Uterus (tissue), 2 donors: Measurements from ENCODE around the gene TMC2.

ENCODE experiments used
- POLR2A ChIP-seq, 2 donors: fragments of 450-650 bp; IDR thresholded peaks; one replicate each; pipeline ENCODE4 v1.6.1; 2016; ENCODE audit warnings: antibody characterized with exemption in 2 of 2, mild to moderate bottlenecking in 1 of 2, moderate library complexity in 1 of 2
- TF ChIP-seq, protein P1 (sequence below), 4 experiments: fragments of 200-600 bp in 2 of 4; fragments of 450-650 bp in 2 of 4; sonication (generic) in 2 of 4; IDR thresholded peaks; one replicate each; pipeline ENCODE4 v1.5.1; 2016 to 2019; ENCODE audit warnings: antibody characterized with exemption in 4 of 4, mild to moderate bottlenecking in 2 of 4, moderate library complexity in 1 of 4

DNA sequence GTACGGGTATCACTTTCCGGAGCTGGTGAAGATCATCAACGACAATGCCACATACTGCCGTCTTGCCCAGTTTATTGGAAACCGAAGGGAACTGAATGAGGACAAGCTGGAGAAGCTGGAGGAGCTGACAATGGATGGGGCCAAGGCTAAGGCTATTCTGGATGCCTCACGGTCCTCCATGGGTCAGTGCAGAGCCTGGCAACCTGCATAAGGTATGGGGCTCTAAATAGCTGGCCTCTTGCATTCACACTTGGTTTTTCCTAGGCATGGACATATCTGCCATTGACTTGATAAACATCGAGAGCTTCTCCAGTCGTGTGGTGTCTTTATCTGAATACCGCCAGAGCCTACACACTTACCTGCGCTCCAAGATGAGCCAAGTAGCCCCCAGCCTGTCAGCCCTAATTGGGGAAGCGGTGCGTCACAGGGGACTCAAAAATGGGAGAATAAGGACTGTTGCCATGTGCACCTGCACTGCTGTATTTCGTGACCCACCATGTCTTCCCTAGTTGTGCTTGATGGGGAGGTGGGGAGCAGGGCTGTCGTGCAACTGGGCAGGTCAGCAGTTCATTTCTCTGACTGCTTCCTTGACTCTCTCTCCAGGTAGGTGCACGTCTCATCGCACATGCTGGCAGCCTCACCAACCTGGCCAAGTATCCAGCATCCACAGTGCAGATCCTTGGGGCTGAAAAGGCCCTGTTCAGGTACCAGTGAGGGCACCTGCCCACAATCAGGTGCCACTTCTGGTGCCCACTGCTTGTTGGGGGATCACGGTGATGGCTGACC lies 119.2 kb downstream of the TMC2 start:
- TF ChIP-seq, protein P1, sequence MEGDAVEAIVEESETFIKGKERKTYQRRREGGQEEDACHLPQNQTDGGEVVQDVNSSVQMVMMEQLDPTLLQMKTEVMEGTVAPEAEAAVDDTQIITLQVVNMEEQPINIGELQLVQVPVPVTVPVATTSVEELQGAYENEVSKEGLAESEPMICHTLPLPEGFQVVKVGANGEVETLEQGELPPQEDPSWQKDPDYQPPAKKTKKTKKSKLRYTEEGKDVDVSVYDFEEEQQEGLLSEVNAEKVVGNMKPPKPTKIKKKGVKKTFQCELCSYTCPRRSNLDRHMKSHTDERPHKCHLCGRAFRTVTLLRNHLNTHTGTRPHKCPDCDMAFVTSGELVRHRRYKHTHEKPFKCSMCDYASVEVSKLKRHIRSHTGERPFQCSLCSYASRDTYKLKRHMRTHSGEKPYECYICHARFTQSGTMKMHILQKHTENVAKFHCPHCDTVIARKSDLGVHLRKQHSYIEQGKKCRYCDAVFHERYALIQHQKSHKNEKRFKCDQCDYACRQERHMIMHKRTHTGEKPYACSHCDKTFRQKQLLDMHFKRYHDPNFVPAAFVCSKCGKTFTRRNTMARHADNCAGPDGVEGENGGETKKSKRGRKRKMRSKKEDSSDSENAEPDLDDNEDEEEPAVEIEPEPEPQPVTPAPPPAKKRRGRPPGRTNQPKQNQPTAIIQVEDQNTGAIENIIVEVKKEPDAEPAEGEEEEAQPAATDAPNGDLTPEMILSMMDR (IDR thresholded peaks at IDR 0.05): no peak
- TF ChIP-seq POLR2A (IDR thresholded peaks at IDR 0.05): no peak
